ENCODE results near the gene ROR2. TPM values are rescaled to one million over a fixed set of nuclear protein-coding genes. Genes with fewer than 3 reads are reported as not detected.

Gene ROR2
- total and polyA plus RNA-seq, 2 of the 8 experiments (the other 6 are each of a cell fraction or from before 2014, with no cell fraction given) = 2.7 to 4.3 TPM

- Histone ChIP-seq H3K4me2 (ENCODE audit: insufficient read depth in 1 of 2, low read depth in 2 of 2, low read length in 2 of 2) (no peak overlapping the region), H2BK120ac (replicated peaks; ENCODE audit: low read depth, low read length) (no peak overlapping the region), H3K18ac (ENCODE audit: extremely low read depth, low read length) (no peak overlapping the region), H3K36me3 (ENCODE audit: control insufficient read depth in 2 of 4, insufficient read depth in 4 of 4, low read length in 3 of 4) (no peaks in the 10 kb centered on the region), H3K23me2 (ENCODE audit: low read depth, low read length) (no peaks in the 10 kb centered on the region; the same call in 1 of the 2 replicates), H3K56ac (replicated peaks; ENCODE audit: insufficient read length, low read depth, low read length) (no peak overlapping the region), H4K5ac (ENCODE audit: insufficient read length, low read depth, low read length) (no peak overlapping the region), H3K23ac (ENCODE audit: insufficient read length) (no peak overlapping the region), H3K4me1 (replicated peaks in 1 of 4; ENCODE audit: control insufficient read depth in 3 of 4, insufficient read depth in 4 of 4, low read length in 3 of 4) (no peaks in the 10 kb centered on the region), H2BK20ac (ENCODE audit: low read length) (no peak overlapping the region), H2BK5ac (ENCODE audit: low read depth, low read length) (no peak overlapping the region), H2AK5ac (ENCODE audit: low read depth, low read length) (no peak overlapping the region), H2AFZ (ENCODE audit: low read length) (no peak overlapping the region), H4K20me1 (replicated peaks in 1 of 2; ENCODE audit: control insufficient read depth in 1 of 2, insufficient read depth in 2 of 2, low read length in 2 of 2) (no peaks in the 10 kb centered on the region), H3K27ac (ENCODE audit: low read depth, low read length) (no peak overlapping the region), H3K9ac (replicated peaks in 1 of 4; ENCODE audit: extremely low read depth in 1 of 4, low read depth in 3 of 4, low read length in 3 of 4) (no peak overlapping the region), H4K8ac (ENCODE audit: extremely low read depth, insufficient read depth, low read length) (no peak overlapping the region), H2BK15ac (ENCODE audit: low read length) (no peak overlapping the region), H3K9me3 (ENCODE audit: insufficient read depth in 2 of 2, low read depth in 1 of 2, low read length in 1 of 2) (0 out of 4 replicates have a peak, but pooled peaks cover 3 to 6% of the 10 kb centered on the region in 2 experiments), H3K4me3 (ENCODE audit: extremely low read depth in 1 of 4, insufficient read depth in 2 of 4, low read depth in 3 of 4, low read length in 4 of 4) (no peak overlapping the region), H2BK12ac (ENCODE audit: low read depth, low read length) (no peak overlapping the region), H4K91ac (replicated peaks; ENCODE audit: insufficient read length, low read length) (no peak overlapping the region), H3K14ac (ENCODE audit: insufficient read length) (no peak overlapping the region), H3K79me2 (ENCODE audit: control insufficient read depth in 1 of 2, insufficient read depth in 2 of 2, low read length in 2 of 2) (no peaks in the 10 kb centered on the region), H3K79me1 (ENCODE audit: low read depth, low read length) (no peaks in the 10 kb centered on the region), H3K4ac (replicated peaks; ENCODE audit: insufficient read length, low read depth, low read length) (no peak overlapping the region), H3K27me3 (replicated peaks in 1 of 4; ENCODE audit: control insufficient read depth in 3 of 4, extremely low read depth in 1 of 4, insufficient read depth in 3 of 4, low read length in 3 of 4) (no peaks in the 10 kb centered on the region)
- ChIA-PET POLR2A (ENCODE audit: partially characterized antibody) (no interaction called here), CTCF (ENCODE audit: partially characterized antibody) (interaction anchor here (0.5 kb wide), 1 partner anchor 658 kb away, joined by 4 read pairs; no protein-coding TSS in a partner anchor)
- TF ChIP-seq MAFK (IDR thresholded peaks at IDR 0.05; ENCODE audit: low read depth, low read length) (no peak), ASH2L (IDR thresholded peaks at IDR 0.05; ENCODE audit: low read length) (no peak), ZNF274 (IDR thresholded peaks at IDR 0.05; ENCODE audit: borderline replicate concordance, extremely low read depth, low read length) (no peak), CREB1 (IDR thresholded peaks at IDR 0.05) (no peak), BCL11A (IDR thresholded peaks at IDR 0.05; ENCODE audit: low read depth in 2 of 2, low read length in 2 of 2) (no peak)
- DNase-seq (ENCODE audit: low read depth in 1 of 2, low spot score in 2 of 2) = no peak
- no peak for FAIRE-seq
- WGBS, 2 experiments (ENCODE audit: extremely low coverage in 1 of 2, insufficient coverage in 1 of 2, insufficient read length in 1 of 2, insufficient replicate concordance in 2 of 2, low coverage in 1 of 2, low lambda C conversion rate in 2 of 2, missing lambda C conversion rate in 1 of 2) = 71% methylated on average over 5 of the region's 5 CpGs; no CpG with 5 or more reads in 1 of the 2 experiments
Measured at GRCh38 chr9:91865041-91865440, 85.0 kb downstream of the ROR2 start.

Measured in H1 (cell line).